Tibial nerve (tissue), 3 donors: Measurements from ENCODE around the gene CFAP161.

ENCODE experiments used
- POLR2A ChIP-seq, 2 donors: fragments of 450-650 bp; IDR thresholded peaks; one replicate each; pipeline ENCODE4 v1.6.1; 2017; ENCODE audit warnings: antibody characterized with exemption in 2 of 2, mild to moderate bottlenecking in 2 of 2, moderate library complexity in 2 of 2
- TF ChIP-seq, protein P1 (sequence below), 5 experiments: fragments of 200-600 bp in 3 of 5; fragments of 450-650 bp in 2 of 5; sonication (generic) in 3 of 5; IDR thresholded peaks; one replicate each; pipeline ENCODE4 v1.5.1; 2016 to 2019; ENCODE audit warnings: antibody characterized with exemption in 5 of 5, mild to moderate bottlenecking in 3 of 5, moderate library complexity in 2 of 5

DNA sequence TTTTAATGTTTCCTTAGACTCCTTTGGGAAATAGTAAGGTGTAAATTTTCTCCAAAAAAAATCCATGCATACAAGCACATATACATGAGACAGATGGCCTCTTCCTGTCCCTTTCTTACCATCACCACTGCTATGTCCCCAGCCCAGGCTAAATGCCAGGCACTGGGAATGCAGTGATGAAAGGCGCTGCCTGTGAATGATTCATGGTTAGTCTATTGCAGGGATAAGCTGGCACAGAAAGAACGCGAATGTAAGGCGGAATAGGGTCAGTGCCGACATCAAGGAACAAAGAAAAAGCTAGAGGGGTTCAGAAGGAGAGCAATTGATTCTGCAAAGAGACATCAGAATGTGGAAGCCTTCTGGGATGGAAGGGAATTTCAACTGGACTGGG is 36.2 kb upstream of the CFAP161 start:
- TF ChIP-seq, protein P1, sequence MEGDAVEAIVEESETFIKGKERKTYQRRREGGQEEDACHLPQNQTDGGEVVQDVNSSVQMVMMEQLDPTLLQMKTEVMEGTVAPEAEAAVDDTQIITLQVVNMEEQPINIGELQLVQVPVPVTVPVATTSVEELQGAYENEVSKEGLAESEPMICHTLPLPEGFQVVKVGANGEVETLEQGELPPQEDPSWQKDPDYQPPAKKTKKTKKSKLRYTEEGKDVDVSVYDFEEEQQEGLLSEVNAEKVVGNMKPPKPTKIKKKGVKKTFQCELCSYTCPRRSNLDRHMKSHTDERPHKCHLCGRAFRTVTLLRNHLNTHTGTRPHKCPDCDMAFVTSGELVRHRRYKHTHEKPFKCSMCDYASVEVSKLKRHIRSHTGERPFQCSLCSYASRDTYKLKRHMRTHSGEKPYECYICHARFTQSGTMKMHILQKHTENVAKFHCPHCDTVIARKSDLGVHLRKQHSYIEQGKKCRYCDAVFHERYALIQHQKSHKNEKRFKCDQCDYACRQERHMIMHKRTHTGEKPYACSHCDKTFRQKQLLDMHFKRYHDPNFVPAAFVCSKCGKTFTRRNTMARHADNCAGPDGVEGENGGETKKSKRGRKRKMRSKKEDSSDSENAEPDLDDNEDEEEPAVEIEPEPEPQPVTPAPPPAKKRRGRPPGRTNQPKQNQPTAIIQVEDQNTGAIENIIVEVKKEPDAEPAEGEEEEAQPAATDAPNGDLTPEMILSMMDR (IDR thresholded peaks at IDR 0.05), result no peak
- no peak for TF ChIP-seq POLR2A (IDR thresholded peaks at IDR 0.05)
